ENCODE data around the gene PDLIM7.
A peak's percentile ranks its signal among the peaks of the same experiment; 100 is the strongest.

The PDLIM7 gene

DNA sequence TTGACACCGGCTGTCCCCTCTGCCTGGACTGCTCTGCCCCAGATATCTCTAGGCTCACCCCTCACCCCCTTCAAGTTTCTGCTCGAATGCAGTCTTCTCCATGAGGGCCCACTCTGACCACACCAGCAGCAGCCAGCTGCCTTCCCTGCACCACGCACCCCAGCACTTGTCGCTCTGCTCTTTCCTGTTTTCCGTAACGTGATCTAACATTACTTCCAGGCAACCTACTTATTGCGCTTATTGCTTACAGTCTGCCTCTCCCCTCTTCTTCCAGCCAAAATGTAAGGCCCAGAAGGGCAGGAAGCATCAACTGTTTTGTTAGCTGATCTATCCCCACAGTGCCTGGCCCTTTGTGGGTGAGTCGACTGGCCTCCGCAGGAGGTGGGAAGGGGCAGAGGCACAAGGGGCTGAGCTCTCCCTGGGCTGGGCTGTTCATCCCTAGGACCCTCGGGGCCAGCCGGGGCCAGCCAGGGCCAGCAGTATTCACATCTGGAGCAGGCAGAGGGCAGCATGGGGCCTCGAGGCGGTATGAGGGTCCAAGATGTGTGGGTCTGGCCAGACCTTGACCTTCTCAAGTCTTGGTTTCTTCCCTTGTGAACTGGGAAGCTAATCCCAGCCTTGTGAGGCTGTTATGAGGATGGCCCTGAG, 12.4 kb downstream of the PDLIM7 start:
- H4K20me1 ChIP-seq, result peaks cover 26% of the 10 kb centered on the region
- H3K27ac ChIP-seq, result peak overlapping the region; percentile 19
- peaks cover 35% of the 10 kb centered on the region for H3K4me1 ChIP-seq
- no peak overlapping the region for H3K4me2 ChIP-seq
- TF ChIP-seq Cebpa-rat (IDR thresholded peaks at IDR 0.05), result no peak
- no peak overlapping the region for H3K4me3 ChIP-seq
- no peaks in the 10 kb centered on the region for H3K9me3 ChIP-seq
- H3K27me3 ChIP-seq, result no peaks in the 10 kb centered on the region
- H3K9ac ChIP-seq, result peak overlapping the region; percentile 19; the same call in 1 of the 2 replicates
- peaks cover 84% of the 10 kb centered on the region for H3K36me3 ChIP-seq

- peaks cover 25% of the 10 kb centered on the region for H4K20me1 ChIP-seq
- H3K4me3 ChIP-seq, result no peak overlapping the region
- peaks cover 79% of the 10 kb centered on the region for H3K36me3 ChIP-seq
- H3K9ac ChIP-seq, result no peak overlapping the region
- H3K27me3 ChIP-seq, result no peaks in the 10 kb centered on the region
- H3K9me3 ChIP-seq, result no peaks in the 10 kb centered on the region
- peak overlapping the region; percentile 19; the same call in 1 of the 2 replicates for H3K27ac ChIP-seq
- no peak overlapping the region for H3K4me2 ChIP-seq
- TF ChIP-seq Cebpa-rat (IDR thresholded peaks at IDR 0.05), result no peak
- H3K4me1 ChIP-seq, result peaks cover 35% of the 10 kb centered on the region
Observed at GRCh38 chr5:177483994-177484901, 13.2 kb downstream of the PDLIM7 start.

GRCh38 chr5:177483042-177483441, 14.4 kb downstream of the PDLIM7 start:
- H3K4me1 ChIP-seq, result peaks cover 35% of the 10 kb centered on the region
- no peak overlapping the region for H3K27ac ChIP-seq

GRCh38 chr5:177482359-177482795, 15.0 kb downstream of the PDLIM7 start:
- peaks cover 61% of the 10 kb centered on the region for H3K36me3 ChIP-seq
- no peak overlapping the region for H3K4me2 ChIP-seq
- H3K27me3 ChIP-seq, result no peaks in the 10 kb centered on the region
- H3K4me1 ChIP-seq, result peaks cover 41% of the 10 kb centered on the region
- no peak overlapping the region for H3K9ac ChIP-seq
- 0 out of 2 replicates have a peak, but pooled peaks cover 11% of the 10 kb centered on the region for H4K20me1 ChIP-seq
- H3K27ac ChIP-seq, result no peak overlapping the region
- H3K4me3 ChIP-seq, result no peak overlapping the region
- H3K9me3 ChIP-seq, result no peaks in the 10 kb centered on the region
- TF ChIP-seq Cebpa-rat (IDR thresholded peaks at IDR 0.05), result no peak

More at GRCh38 chr5:177483042-177483441, 14.4 kb downstream of the PDLIM7 start:
- no peak for TF ChIP-seq Cebpa-rat (IDR thresholded peaks at IDR 0.05)
- no peaks in the 10 kb centered on the region for H3K9me3 ChIP-seq
- no peaks in the 10 kb centered on the region for H3K27me3 ChIP-seq
- H3K9ac ChIP-seq, result no peak overlapping the region
- H3K4me2 ChIP-seq, result no peak overlapping the region
- peaks cover 68% of the 10 kb centered on the region for H3K36me3 ChIP-seq
- 0 out of 2 replicates have a peak, but pooled peaks cover 17% of the 10 kb centered on the region for H4K20me1 ChIP-seq
- H3K4me3 ChIP-seq, result no peak overlapping the region

DNA sequence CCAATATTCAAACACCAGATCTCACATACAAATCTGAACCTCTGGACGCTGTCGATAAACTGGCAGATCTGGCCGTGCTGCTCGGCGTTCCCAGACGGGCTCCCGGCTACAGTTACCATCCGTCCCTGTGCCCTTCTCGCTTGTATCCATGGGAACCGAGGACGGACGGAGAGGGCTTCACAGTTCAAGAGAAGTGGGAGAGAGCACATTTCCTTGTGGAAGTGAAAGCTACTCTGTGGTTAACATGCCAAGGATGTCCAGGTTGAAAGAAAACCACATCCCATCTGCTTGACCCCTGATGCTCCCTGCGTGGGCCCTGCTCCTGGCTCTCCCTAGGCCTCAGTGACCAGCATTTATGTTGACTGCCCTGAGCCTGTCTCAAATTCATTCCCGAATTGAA, 17.6 kb downstream of the PDLIM7 start:
- no peaks in the 10 kb centered on the region for H3K9me3 ChIP-seq
- peak overlapping the region; percentile 80 for H3K27ac ChIP-seq
- TF ChIP-seq Cebpa-rat (IDR thresholded peaks at IDR 0.05), result no peak
- H4K20me1 ChIP-seq, result 0 out of 2 replicates have a peak, but pooled peaks cover 10% of the 10 kb centered on the region
- H3K36me3 ChIP-seq, result peaks cover 37% of the 10 kb centered on the region
- no peaks in the 10 kb centered on the region for H3K27me3 ChIP-seq
- H3K4me1 ChIP-seq, result peaks cover 52% of the 10 kb centered on the region
- H3K4me2 ChIP-seq, result peak overlapping the region; percentile 77
- H3K9ac ChIP-seq, result peak overlapping the region; percentile 61
- H3K4me3 ChIP-seq, result no peak overlapping the region

DNA sequence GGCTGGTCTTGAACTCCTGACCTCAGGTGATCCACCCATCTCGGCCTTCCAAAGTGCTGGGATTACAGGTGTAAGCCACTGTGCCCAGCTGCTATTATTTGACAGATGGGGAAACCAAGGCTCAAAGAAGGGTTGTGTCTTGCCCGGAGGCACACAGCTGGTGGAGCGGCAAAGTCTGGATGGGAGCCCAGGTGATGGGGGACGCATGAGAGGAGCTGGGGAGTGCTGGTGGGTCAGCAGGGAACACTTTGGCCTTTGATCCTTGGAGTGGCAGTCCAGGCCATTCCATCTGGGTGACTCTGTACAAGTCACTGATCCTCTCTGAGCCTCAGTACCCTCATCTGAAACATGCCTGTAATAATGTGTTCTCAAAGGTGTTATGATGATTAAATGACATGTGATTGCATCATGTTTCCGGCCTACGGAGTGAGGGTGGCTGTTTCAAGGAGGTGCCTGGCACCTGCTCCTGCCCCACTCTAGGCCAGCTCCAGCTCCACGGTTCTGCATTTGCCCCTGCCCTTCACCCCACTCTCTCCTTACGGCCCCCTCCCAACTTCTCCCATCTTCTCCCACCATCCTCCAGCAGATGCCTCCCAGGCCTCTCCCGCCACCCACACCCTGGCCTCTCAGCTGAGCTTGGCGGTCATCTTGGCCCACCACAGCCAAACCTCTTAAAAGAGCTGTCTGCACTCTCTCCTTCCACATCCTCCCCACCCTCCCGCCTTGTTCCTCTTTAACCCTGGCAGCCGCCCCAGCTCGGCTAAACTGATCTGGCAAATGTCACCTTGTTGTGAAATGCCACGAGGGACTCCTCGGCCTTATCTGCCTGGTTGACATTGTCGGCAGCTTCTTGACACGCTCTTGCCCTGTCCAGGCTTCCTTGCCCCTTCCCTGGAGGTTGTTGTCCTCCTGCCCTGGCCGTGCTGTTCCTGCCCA, 18.4 kb downstream of the PDLIM7 start:
- Histone ChIP-seq H3K4me2 (peak overlapping the region; percentile 77), H3K9ac (peak overlapping the region; percentile 61), H3K27me3 (no peaks in the 10 kb centered on the region), H4K20me1 (0 out of 2 replicates have a peak, but pooled peaks cover 10% of the 10 kb centered on the region), H3K4me1 (peaks cover 60% of the 10 kb centered on the region), H3K36me3 (peaks cover 29% of the 10 kb centered on the region), H3K27ac (peak overlapping the region; percentile 80), H3K9me3 (no peaks in the 10 kb centered on the region), H3K4me3 (no peak overlapping the region)
- TF ChIP-seq Cebpa-rat (IDR thresholded peaks at IDR 0.05), result peak; percentile 56; the same call in 1 of the 2 replicates

- H3K27me3 ChIP-seq, result no peaks in the 10 kb centered on the region
- H4K20me1 ChIP-seq, result 0 out of 2 replicates have a peak, but pooled peaks cover 10% of the 10 kb centered on the region
- no peak overlapping the region for H3K4me3 ChIP-seq
- H3K9me3 ChIP-seq, result no peaks in the 10 kb centered on the region
- peaks cover 62% of the 10 kb centered on the region for H3K4me1 ChIP-seq
- no peak for TF ChIP-seq Cebpa-rat (IDR thresholded peaks at IDR 0.05)
- peak overlapping the region; percentile 55 for H3K9ac ChIP-seq
- H3K36me3 ChIP-seq, result peaks cover 18% of the 10 kb centered on the region
- H3K27ac ChIP-seq, result peak overlapping the region; percentile 80
- peak overlapping the region; percentile 77 for H3K4me2 ChIP-seq
Observed at GRCh38 chr5:177477701-177478477, 19.5 kb downstream of the PDLIM7 start.

DNA sequence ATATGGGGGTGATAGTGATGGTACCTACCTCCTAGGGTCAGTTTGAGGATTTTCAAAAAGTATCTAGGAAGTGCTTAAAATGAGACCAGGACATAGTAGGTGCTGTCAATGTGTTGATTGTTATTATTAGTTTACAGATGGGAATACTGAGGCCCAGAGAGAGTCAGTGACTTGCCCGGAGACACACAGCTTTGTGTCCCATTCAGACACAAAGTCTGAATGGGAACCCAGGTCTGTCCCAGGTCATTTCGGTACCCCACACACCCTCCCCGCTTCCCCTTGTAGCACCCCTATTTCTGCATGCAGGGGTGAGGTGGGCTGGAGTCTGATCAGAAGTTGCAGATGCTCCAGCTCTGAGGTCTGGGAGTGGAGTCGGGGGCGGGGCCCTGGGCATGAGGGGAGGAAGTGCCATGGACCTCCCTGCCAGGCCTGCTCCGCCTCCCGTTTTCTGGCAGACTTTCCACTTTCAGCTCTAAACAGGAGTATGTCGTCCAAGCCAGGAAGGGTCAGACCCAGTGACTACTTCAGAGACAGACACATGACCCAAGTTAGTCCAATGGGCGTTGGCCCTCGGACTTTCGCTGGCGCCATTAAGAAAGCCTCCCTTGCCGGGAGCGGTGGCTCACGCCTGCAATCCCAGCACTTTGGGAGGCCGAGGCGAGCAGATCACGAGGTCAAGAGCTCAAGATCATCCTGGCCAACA, 20.7 kb downstream of the PDLIM7 start:
- Histone ChIP-seq H3K27ac (no peak overlapping the region), H3K9me3 (no peaks in the 10 kb centered on the region)

More for the DNA sequence above, 20.7 kb downstream of the PDLIM7 start:
- peaks cover 69% of the 10 kb centered on the region for H3K4me1 ChIP-seq
- peaks cover 20% of the 10 kb centered on the region for H4K20me1 ChIP-seq
- H3K27me3 ChIP-seq, result no peaks in the 10 kb centered on the region
- no peak overlapping the region for H3K9ac ChIP-seq
- no peak overlapping the region for H3K4me2 ChIP-seq
- H3K36me3 ChIP-seq, result peaks cover 13% of the 10 kb centered on the region
- no peak overlapping the region for H3K4me3 ChIP-seq
- TF ChIP-seq Cebpa-rat (IDR thresholded peaks at IDR 0.05), result no peak

Measured in BLaER1 (cell line).